HG02840 (cell line): ENCODE measurements around the gene ULBP1.
"Not testable (repeated sequence)": the region's sequence is repeated elsewhere in the genome, so short reads cannot be mapped to it uniquely, and the experiment has no call there.

ENCODE experiments used
- ATAC-seq: cut with Tn5 transposase; IDR thresholded peaks from one replicate; pipeline ENCODE4 v1.9.1; 2021; ENCODE audit warnings: mild to moderate bottlenecking, moderate library complexity, moderate number of reproducible peaks; ENCODE audit not compliant: unreplicated experiment, low FRiP score

Gene ULBP1

GRCh38 chr6:149963462-149964307 is at the start of gene ULBP1:
Gene ULBP1, plus strand, starts transcription at chr6:149963943. Its CDS starts 107 bp downstream, at chr6:149964050.
- no peak for ATAC-seq

GRCh38 chr6:149915970-149916865 is 47.5 kb upstream of the ULBP1 start:
- ATAC-seq: no peak

GRCh38 chr6:149917679-149918078 is 46.1 kb upstream of the ULBP1 start:
- ATAC-seq: no peak

- no peak for ATAC-seq
Observed at GRCh38 chr6:149918151-149918905, 45.4 kb upstream of the ULBP1 start.

- ATAC-seq: not testable (repeated sequence)
Observed at GRCh38 chr6:149919126-149919833, 44.5 kb upstream of the ULBP1 start.

- no peak for ATAC-seq
Observed at GRCh38 chr6:149919834-149920225, 43.9 kb upstream of the ULBP1 start.

- ATAC-seq: no peak
Observed at GRCh38 chr6:149921361-149921760, 42.4 kb upstream of the ULBP1 start.

GRCh38 chr6:149922091-149922490 is 41.7 kb upstream of the ULBP1 start:
- not testable (repeated sequence) for ATAC-seq

- no peak for ATAC-seq
Observed at GRCh38 chr6:149922642-149923326, 41.0 kb upstream of the ULBP1 start, which contains the start of gene RAET1G. Gene RAET1G, minus strand, starts transcription at chr6:149923121. Its CDS starts 111 bp downstream, at chr6:149923010.

- ATAC-seq: no peak
Observed at GRCh38 chr6:149923327-149923986, 40.3 kb upstream of the ULBP1 start.

GRCh38 chr6:149924206-149924932 is 39.4 kb upstream of the ULBP1 start:
- ATAC-seq: no peak

- no peak for ATAC-seq
Observed at GRCh38 chr6:149924933-149925252, 38.9 kb upstream of the ULBP1 start.

GRCh38 chr6:149925253-149925973 is 38.3 kb upstream of the ULBP1 start:
- ATAC-seq: no peak

GRCh38 chr6:149925974-149926777 is 37.6 kb upstream of the ULBP1 start:
- no peak for ATAC-seq

- not testable (repeated sequence) for ATAC-seq
Observed at GRCh38 chr6:149927025-149927424, 36.7 kb upstream of the ULBP1 start.

- no peak for ATAC-seq
Observed at GRCh38 chr6:149929422-149929821, 34.3 kb upstream of the ULBP1 start.

- ATAC-seq: no peak
Observed at GRCh38 chr6:149931501-149931900, 32.2 kb upstream of the ULBP1 start.
